Measurements from ENCODE around the gene LIPC.
A peak's percentile ranks its signal among the peaks of the same experiment; 100 is the strongest.

The LIPC gene

DNA sequence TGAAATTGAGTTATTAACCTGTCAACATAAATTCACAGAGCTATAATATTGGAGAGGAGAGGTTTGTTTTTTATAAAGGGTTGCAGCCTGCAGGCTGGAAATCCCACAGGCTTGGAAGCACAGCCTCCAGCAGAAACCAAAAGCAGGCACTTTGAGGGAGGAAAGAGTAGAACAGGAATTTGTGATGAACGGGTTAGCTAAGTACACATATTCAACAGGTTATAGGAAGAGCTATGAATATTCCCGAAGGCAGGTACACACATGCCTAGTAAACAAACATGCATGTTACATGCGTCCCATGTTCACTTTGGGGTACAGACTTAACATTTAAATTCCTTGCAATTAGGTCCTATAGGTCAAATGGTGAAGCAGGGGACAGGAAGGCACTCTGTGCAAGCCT, 25.9 kb upstream of the LIPC start:
- DNase-seq (ENCODE audit: low read depth in 2 of 2, low spot score in 1 of 2) = no peak

DNA sequence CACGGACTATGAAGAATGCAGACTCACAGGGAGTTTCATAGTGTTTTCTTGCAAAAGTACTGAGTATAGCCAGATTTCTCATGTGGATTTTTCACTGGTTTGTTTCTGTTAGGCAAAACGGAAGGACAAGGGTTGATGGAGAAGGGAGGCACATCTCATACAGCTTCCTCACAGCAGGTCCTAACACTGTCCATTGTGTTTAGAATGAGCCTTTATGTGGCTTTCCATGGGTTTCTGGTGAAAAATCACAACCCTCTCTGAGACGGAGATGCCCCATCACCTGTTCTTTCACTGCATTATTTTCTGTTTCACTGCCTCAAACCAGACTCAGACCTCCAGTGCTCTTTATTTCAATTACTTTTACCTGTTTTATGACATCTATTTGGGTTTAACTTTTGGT, 25.0 kb upstream of the LIPC start:
- no peak for DNase-seq (ENCODE audit: low read depth in 2 of 2, low spot score in 1 of 2)

DNA sequence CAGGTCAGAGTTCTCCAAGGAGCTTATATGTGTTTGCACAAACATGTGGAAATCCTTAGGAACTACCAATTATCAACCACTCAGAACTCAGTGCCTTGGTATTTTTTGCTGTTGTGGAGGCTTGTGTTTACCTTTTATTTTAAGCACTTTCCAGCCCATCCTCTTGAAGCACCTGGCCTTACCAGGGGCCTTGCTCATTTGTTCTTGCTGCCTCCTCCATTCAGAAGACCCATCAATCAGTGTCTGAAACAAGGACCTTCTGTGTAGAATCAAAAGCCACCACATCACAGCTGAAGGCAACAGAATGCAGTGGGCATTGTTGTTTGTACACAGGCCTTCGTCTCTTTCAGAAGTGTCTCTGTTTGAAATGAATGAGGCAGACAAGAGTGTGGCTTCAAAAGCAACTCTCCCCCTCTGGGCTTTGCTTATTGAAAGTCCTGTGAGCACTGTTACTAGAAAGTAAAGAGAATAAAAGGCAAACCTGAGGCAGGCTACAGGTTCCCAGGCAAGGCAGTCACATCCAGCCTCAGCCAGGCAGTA, 24.5 kb upstream of the LIPC start:
- no peak for DNase-seq (ENCODE audit: low read depth in 2 of 2, low spot score in 1 of 2)

DNA sequence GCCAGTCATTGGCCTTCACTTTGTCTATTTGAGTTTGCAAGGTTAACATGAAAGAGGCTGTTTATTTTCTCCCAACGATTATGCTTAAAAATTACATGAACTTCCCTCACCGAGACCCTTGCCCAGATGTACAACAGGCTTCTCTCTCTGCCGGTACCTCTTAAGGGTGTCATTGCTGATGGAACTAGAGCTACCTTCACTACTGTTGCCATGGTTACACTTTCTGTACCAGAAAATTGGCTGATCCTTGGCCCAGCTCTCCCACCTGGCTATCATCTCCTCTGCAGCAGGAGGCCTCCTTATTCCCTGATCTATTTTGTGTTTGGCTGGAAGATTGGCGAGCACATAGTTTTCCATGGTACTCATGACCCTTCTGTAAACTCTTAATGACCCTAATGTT, 24.0 kb upstream of the LIPC start:
- no peak for DNase-seq (ENCODE audit: low read depth in 2 of 2, low spot score in 1 of 2)

DNA sequence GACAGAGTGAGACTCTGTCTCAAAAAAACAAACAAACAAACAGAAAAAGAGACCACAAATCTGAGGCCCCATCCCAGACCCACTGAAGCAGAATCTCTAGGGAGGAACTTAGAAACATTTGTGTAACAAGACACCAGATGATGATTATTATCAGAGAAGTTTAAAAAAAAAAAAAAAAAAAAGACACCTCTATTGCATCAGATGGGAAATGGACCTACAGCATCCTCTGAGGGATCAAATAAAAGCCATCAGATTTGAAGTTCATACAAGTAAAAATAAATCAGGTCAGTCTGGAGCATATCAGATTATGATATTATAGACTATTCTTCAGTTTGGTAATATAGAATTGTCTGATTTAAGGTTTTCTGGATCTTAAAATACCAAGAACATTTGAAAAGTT, 21.9 kb upstream of the LIPC start:
- DNase-seq (ENCODE audit: low read depth in 2 of 2, low spot score in 1 of 2) = no peak

DNA sequence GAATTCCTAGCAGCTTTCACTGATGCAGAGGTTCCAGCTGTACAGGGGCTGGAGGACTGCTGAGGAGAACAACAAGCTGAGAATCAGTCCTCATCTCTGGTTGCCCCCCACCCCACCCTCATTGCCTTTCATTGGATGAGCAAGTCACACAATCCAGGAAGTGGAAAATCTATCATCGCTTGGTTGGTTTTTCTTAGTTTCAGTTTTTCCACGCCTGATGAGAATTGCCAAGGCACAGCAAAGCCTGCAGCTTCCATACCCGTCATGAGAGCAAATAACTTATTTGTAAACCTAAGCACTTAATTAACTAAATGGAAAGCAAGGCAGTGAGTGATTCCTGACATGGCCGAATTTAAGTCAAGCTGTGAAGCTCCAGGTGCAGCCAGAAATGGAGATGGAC, 21.4 kb upstream of the LIPC start:
- DNase-seq (ENCODE audit: low read depth in 2 of 2, low spot score in 1 of 2) = peak in 1 of 2 donors; percentile 18

DNA sequence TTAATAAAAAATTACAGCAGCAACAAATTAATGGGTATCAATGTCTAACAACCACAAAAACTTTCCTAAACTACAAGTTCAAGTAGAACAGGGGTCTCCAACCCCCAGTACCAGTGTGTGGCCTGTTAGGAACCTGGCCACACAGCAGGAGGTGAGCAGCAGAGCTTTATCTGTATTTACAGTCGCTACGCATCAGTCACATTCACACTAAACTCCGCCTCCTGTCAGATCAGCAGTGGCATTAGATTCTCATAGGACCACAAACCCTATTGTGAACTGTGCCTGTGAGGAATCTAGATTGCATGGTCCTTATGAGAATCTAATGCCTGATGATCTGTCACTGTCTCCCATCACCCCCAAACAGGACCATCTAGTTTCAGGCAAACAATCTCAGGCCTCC, 18.5 kb upstream of the LIPC start:
- no peak for DNase-seq (ENCODE audit: low read depth in 2 of 2, low spot score in 1 of 2)

DNA sequence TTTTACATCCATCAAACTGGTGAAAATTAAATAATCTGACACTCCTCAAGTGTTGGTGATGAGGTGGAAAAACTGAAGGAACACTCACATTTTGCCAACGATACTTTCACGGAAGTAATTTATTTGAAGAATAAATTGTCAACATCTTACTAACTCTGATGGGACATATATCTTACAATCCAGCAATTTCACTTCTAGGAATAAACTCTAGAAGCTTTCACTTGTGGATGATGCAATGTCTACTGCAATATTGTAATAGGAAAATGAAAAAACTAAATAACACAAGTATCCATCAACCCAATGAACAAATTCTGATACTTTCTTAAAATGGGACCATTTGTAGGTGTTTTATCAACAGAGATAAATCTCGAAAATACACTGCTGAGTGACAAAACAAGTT, 16.2 kb upstream of the LIPC start:
- no peak for DNase-seq (ENCODE audit: low read depth in 2 of 2, low spot score in 1 of 2)

DNA sequence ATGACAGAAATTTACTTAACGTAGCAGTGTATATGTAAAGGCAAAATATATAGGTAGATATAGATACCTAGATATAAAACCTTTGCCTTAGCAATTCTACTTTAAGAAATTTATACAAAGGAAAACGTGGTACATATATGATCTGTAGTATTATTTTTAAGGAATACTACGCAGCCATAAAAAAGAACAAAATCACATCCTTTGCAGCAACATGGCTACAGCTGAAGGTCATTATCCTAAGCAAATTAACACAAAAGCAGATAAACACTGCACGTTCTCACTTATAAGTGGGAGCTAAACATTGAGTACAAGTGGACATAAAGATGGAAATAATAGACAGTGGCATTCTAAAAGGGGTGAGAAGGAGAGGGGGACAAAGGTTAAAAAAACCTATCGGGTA, 14.8 kb upstream of the LIPC start:
- DNase-seq (ENCODE audit: low read depth in 2 of 2, low spot score in 1 of 2) = no peak

DNA sequence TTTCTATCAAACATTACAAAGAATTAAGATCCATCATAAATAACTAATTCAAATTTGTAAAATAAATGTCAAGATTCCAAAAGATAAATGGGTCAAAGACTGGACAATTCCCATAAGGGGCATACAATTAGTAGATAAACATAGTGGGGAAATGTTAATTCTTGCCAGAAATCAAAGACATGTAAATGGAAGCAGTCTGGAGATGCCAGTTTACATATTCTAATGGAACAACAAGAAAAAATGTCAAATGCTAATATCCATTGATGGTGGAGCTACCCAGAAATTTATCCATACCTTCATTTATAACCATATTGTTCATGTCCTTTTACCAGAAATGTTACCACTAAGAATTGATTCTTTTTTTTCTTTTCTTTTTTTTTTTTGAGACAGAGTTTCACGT, 13.7 kb upstream of the LIPC start:
- no peak for DNase-seq (ENCODE audit: low read depth in 2 of 2, low spot score in 1 of 2)

DNA sequence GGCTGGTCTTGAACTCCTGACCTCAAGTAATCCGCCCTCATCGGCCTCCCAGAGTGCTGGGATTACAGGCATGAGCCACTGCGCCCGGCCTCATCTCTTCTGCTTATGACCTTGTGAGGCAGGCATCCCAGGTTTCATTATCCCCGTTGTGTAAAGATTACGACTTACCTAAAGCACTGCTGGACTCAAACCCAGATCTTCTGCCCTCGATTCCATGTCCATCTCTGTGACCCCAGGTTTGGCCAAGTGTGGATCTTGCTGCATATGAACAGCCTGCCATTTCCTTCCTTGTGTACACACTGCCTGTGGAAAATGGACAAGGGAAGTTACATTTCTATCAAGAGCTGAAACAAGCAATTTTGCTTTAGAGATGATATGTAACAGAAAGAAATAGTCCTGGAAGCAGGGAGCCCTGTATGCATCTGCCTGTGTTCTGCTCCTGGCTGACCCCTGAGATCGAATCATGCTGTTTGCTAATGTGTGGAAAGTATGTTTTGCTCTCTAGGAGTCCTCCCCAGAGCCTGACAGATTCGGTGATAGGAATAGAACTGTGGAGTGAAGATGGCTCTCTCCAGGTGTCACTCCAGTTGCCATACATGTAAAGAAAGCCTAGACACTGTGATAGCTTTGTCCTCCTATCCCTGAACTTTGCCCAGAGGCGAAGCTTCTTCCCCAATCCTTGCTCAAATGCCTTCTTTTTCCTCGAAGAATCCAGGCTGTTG, 11.8 kb upstream of the LIPC start:
- DNase-seq (ENCODE audit: low read depth in 2 of 2, low spot score in 1 of 2) = no peak

DNA sequence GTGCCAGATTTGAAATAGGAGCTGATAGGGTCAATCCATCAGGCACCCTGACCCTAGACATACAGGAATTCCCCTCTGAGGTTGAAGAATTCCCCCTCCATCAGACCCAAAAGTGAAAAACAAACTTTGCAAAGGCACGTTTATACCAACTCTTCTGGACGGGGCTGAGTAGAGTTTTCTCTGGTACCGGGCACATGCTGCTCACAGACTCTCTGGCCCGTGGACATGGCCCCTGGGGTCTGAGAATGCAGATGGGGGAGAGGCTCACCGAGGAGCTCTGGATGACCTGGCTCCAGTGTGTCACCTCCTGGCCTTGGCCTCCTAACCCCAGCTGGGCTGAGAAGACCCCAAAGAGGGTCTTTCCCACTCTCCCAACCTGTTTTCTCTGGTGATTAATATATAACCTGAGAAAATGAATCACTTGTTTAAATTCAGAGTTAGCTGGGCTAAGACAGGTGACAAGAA, 11.2 kb upstream of the LIPC start:
- DNase-seq (ENCODE audit: low read depth in 2 of 2, low spot score in 1 of 2) = no peak

DNA sequence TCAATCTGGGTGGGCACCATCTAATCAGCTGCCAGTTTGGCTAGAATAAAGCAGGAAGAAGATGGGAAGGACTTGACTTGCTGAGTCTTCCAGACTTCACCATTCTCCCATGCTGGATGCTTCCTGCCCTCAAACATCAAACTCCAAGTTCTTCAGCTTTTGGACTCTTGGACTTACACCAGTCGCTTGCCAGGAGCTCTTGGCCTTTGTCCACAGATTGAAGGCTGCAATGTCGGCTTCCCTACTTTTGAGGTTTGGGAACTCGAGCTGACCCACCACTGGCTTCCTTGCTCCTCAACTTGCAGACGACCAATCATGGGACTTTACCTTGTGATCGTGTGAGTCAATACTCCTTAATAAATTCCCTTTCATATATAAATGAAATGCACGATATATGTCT, 8.6 kb upstream of the LIPC start:
- DNase-seq (ENCODE audit: low read depth in 2 of 2, low spot score in 1 of 2) = no peak

DNA sequence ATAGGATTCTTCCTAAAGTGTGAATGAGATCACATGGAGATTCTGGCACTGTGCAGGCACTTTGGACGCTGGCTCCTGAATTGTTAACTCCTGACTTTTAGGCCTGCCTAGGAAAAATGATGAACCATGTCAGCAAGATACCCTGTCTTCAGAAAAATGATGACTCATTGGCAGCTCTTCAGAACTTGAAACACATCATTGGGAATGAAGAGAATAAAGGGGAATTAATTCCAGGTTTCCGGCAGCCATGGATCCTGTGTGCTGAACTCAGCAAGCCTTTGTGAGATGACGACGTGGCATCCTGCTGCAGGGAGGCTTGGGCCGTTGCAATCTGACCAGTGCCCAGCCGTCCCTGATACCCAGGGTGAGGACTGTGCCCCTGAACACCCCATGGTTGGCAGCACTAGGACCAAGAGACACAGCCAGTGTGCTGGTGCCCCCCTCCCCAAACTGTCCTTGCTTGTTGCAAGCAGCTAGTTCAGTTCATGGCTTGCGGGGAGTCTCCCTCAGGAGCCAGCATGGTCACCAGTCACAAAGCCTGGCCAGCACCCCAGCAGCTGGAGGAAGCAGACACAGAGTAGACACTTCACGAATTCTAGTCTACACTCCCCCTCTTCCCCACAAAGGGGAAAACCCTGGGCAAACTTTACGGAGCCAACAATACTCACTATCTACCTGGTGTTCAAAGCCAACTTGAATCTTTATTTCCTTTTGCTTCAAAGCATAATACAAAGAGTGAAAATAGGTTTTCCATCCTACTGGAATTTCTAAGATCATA, 7.8 kb upstream of the LIPC start:
- no peak for DNase-seq (ENCODE audit: low read depth in 2 of 2, low spot score in 1 of 2)

DNA sequence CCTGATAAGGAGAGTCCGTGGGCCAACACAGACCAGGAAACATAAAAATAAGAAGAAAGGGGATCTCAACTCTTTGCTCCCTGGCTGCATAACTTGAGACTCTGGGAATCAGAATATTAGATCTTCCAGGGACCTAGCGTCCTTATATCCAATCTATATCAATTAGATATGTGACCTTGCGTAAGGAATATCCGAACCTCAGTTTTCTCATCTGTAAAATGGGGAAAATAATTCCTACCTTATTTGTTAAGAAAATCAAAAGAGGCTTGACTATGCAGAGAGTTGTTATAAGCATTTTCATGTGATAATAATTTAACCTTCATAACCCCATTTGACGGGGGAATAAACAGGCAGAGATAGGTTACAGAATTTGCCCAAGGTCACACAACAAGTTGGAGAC, 7.1 kb upstream of the LIPC start:
- no peak for DNase-seq (ENCODE audit: low read depth in 2 of 2, low spot score in 1 of 2)

DNA sequence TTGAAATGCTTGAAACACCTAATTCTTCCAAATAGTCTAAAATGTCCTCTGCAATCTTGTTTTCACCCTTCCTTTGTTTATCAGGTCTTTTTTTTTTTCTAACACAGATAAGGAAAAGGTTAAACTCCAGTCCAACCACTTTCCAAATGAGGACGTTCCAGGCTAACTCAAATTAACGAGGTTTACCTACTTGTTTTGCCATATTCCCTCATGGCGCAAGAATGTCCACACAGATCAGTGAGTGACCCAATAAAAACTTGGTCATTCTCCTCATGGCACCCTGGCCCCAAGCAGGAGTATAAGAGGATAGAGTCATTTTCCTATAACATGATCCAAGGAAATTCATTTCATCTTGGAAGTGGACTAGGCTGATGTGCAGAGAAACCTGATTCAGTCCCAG, 6.6 kb upstream of the LIPC start:
- DNase-seq (ENCODE audit: low read depth in 2 of 2, low spot score in 1 of 2) = no peak

DNA sequence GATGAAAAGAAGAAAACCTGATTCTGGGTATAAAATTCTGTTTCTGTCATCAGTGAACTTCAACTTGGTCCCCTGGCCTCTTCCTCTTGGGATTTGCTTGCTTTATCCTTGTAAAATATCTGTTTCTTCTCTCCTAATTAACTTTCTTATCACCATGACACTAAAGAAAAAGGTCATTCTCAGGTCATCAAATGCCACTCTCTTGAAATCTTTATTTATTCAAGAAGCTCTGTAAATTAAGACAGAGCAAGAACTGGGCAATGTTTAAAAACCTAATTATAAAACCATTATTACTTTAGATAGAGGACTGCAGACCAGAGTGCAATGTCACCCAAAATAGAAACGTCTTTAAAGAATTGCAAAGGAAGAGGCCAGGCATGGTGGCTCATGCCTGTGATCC, 6.0 kb upstream of the LIPC start:
- DNase-seq (ENCODE audit: low read depth in 2 of 2, low spot score in 1 of 2) = no peak

DNA sequence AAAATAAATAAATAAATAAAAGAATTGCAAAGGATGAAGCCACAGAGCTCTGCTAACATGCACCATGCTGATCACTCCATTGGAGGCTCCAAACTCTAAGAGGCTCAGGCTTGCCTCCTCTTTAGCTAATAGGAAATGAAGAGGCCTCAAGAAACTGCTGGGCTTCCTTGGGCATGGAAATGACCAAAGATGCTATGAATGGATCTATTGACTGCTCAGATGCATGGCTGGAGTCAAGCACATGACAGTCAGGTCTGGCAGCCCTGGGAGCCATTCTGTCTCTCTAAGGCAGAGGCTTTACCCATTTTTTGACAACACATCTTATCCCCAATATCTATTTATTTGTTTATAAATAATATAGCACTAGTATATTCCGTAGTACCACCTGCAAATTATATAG, 5.3 kb upstream of the LIPC start:
- DNase-seq (ENCODE audit: low read depth in 2 of 2, low spot score in 1 of 2) = no peak

DNA sequence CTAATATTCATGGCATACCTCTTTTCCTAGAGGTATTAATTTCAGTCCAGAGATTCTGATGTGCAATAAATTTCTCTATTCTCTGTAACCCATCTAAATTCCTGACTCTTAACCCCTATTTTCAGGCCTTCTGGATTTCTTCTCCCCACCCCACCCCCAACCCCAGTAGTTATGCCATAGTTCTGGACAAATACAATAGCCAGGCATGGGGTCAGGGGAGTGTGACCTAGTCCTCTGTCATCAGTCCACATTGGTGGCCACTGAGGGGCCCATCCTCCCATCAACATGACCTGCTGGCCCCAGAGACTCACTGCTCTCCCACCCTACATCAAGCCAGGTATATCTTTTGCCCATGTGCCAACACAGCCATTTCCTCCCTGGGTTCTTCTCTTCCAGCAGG, 3.8 kb upstream of the LIPC start:
- no peak for DNase-seq (ENCODE audit: low read depth in 2 of 2, low spot score in 1 of 2)

DNA sequence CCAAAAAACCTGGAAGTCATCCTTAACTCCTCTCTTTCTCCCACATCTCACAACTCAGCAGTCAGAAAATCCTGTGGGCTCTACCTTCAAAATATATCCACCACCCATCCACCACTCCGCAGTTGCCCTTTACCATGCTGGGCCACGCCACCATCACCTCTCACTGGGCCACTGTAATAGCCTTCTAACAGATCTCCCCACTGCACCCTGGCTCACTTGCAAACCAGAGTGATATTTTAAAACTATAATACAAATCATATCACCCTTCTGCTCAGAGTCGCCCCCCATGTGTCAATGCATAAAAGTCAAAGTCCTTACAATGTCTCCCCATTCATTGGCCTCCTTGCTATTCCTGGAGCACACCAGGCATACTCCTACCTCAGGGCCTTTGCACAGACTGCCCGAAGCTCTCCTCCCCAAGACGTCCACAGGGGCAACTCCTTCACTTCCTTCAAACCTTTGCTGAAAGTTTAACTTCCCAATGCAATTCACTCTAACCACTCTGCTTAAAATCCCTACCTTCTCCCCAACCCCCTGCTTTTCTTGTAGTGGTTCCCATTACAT, 1.5 kb upstream of the LIPC start:
- DNase-seq (ENCODE audit: low read depth in 2 of 2, low spot score in 1 of 2) = no peak

DNA sequence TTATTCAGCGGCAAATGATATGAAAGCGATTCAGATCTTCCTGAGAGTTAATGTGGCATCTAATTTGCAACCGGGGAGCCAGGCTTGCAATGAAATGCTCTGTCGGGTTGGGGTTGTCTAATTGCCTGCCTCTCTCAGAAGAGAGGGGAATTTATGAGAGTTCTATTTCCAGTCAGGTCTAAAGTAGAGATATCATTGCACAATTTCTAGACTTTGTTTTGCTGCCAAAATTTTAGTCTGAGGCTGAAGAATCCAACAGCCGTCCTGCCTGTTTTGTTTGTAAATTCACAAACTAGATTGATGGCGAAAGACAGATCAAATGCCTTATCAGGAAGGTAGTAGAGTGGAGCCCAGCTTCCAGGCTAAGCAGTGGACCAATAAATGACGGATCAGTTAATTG, 610 bp downstream of the LIPC start:
- DNase-seq (ENCODE audit: low read depth in 2 of 2, low spot score in 1 of 2) = no peak

DNA sequence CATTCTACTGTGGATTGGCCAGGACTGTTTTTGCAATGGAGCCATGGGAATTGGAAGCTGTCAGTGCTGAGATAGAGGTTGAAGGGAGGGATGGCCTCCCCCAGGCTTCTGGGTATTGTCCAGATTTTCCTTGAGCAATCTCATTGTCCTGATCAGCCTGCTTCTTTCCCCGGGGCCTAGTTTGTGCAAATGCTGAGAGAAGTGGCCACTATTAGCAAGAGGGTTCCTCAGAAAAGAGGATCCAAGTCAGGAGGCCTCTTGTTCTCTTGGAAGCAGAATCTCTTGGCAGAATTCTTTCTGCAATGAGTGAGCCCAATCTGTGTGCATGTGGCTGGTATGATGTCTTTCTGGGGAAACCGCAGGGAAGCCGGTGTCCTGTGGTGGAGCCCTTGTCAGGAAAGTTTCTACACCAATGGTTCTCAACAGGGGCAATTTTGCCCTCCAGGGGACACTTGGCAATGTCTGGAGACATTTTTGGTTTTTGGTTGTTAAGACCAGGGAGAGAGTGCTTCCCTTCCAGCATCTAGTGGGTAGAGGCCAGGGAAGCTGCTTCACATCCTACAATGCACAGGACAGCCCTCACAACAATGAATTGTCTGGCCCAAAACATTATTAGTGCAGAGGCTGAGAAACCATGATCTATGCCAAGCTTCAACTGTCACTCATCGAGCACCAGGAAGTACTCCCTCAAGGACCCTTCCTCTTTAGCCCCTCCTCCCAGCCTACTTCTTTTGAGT, 2.0 kb downstream of the LIPC start:
- DNase-seq (ENCODE audit: low read depth in 2 of 2, low spot score in 1 of 2) = no peak

Measured in stimulated activated CD8-positive, alpha-beta memory T cell treated with anti-CD3 and anti-CD28 coated beads, Interleukin-4, amount 100 ng/mL, for 4 hours (primary cell).